ENCODE data around the gene PCDHGB4.
"Not testable (repeated sequence)": the region's sequence is repeated elsewhere in the genome, so short reads cannot be mapped to it uniquely, and the experiment has no call there.

PCDHGB4 gene

DNA sequence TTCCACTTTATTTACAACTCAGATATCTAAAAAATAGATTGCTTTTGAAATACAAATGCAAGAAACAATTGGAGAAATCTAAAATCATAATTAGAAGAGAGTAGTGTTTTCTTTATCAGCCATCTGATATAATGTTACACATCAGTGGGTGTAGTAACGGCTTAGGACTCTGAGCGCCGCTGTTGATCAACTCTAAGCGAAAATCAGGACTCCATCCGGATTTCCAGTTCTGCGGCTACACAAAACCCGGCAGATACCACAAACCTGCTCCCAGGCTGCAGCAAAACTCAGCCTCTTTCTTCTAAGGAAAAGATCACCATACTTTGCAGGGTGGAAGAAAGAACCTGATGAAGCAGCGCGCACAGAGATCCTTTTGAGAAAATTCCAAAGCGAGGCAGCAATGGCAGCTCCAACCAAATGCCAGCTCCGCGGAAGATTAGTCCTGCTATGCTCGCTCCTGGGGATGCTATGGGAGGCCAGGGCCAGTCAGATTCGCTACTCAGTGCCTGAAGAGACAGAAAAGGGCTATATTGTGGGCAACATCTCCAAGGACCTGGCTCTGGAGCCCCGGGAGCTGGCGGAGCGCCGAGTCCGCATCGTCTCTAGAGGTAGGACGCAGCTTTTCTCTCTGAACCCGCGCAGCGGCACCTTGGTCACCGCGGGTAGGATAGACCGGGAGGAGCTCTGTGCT lies 15.2 kb downstream of the PCDHGB4 start, which contains the start of gene PCDHGA9:
TSS of gene PCDHGA9 (plus strand) at position 226 of the 691 bp plus-strand sequence. CDS start at position 401, 175 bp downstream.
- no peak for DNase-seq

DNA sequence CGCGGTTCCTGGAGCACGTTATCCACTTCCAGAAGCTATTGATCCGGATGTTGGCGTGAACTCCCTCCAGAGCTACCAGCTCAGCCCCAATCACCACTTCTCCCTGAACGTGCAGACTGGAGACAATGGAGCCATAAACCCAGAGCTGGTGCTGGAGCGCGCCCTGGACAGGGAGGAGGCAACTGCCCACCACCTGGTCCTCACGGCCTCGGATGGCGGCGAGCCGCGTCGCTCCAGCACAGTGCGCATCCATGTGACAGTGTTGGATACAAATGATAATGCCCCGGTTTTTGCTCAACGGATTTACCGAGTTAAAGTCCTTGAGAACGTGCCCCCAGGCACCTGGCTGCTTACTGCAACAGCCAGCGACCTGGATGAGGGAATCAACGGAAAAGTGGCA lies 15.9 kb downstream of the PCDHGB4 start:
- DNase-seq = no peak

DNA sequence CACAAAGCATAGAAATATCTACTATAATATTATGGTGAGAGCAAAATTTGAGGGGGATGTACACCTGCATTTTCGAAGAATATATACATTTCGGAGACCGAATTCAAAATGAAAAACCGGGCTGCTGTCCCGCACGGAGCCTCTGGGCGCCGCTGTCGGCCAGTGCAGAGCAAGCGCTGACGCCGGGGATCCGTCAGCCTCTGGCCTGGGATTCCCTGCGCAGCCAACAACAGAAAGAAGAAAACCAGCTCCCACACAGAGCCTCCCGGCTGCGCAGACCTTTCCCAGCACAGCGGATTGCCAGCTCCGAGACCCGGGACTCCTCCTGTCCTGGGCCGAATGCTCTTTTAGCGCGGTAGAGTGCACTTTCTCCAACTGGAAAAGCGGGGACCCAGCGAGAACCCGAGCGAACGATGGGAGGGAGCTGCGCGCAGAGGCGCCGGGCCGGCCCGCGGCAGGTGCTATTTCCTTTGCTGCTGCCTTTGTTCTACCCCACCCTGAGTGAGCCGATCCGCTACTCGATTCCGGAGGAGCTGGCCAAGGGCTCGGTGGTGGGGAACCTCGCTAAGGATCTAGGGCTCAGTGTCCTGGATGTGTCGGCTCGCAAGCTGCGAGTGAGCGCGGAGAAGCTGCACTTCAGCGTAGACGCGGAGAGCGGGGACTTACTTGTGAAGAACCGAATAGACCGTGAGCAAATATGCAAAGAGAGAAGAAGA lies 20.4 kb downstream of the PCDHGB4 start, which contains the start of gene PCDHGB6:
TSS of gene PCDHGB6 (plus strand) at position 232 of the 716 bp plus-strand sequence. CDS start at position 414, 182 bp downstream.
- not testable (repeated sequence) for DNase-seq

DNA sequence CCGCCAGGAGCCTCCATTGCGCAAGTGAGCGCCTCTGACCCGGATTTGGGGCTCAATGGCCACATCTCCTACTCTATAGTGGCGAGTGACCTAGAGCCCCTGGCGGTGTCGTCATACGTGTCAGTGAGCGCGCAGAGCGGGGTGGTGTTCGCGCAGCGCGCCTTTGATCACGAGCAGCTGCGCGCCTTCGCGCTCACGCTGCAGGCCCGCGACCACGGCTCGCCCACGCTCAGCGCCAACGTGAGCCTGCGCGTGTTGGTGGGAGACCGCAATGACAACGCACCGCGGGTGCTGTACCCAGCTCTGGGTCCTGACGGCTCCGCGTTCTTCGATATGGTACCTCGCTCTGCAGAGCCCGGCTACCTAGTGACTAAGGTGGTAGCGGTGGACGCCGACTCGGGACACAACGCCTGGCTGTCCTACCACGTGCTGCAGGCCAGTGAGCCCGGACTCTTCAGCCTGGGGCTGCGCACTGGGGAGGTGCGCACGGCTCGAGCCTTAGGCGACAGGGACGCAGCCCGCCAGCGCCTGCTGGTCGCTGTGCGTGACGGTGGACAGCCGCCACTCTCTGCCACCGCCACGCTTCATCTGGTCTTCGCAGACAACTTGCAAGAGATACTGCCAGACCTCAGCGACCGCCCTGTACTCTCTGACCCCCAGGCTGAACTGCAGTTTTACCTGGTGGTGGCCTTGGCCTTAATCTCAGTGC lies 22.3 kb downstream of the PCDHGB4 start:
- no peak for DNase-seq

DNA sequence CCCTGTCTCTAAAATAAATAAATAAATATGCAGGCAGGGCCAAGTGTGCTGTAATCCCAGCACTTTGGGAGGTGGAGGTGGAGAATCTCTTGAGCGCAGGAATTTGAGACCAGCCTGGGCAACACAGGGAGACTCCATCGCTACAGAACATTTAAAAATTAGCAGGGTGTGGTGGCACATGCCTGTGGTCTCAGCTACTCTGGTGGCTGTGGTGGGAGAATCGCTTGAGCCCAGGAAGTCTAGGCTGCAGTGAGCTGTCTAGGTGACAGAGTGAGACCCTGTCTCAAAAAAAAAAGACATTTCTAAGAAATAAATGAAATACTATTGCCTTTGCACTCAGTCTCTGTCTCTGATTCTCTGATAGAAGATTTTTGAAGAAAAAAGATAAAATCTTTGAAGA lies 24.1 kb downstream of the PCDHGB4 start:
- no peak for DNase-seq

DNA sequence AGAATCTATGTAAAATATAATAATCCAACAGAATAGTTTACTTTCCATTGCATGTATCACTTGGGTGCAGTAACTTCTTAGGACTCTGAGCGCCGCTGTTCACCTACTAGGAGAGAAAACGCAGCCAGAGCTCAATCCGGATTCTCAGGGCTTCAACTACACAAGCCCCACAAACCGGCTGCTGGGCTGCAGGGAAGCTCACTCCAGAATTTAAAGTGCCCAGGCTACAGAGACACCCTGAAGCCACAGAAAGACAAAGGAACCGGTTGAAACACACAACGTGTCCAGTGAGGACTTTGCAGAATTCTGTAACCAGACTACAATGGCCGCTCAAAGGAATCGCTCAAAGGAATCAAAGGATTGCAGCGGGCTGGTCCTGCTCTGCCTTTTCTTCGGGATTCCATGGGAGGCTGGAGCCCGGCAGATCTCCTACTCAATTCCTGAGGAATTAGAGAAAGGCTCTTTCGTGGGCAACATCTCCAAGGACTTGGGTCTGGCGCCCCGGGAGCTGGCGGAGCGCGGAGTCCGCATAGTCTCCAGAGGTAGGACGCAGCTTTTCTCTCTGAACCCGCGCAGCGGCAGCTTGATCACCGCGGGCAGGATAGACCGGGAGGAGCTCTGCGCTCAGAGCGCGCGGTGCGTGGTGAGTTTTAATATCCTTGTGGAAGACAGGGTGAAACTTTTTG lies 25.5 kb downstream of the PCDHGB4 start, which contains the start of gene PCDHGA10:
TSS of gene PCDHGA10 (plus strand) at position 134 of the 686 bp plus-strand sequence. CDS start at position 323, 189 bp downstream.
- DNase-seq = no peak

DNA sequence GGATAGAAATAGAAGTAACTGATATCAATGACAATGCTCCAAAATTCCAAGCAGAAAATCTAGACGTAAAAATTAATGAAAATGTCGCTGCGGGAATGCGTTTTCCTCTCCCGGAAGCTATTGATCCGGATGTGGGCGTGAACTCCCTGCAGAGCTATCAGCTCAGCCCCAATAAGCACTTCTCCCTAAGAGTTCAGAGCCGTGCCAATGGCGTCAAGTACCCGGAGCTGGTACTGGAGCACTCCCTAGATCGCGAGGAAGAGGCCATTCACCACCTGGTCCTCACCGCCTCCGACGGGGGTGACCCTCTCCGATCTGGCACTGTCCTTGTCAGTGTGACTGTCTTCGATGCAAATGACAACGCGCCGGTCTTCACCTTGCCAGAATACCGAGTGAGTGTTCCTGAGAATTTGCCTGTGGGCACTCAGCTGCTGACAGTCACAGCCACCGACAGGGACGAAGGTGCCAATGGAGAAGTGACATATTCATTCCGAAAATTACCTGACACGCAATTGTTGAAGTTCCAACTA lies 26.1 kb downstream of the PCDHGB4 start:
- DNase-seq = no peak

DNA sequence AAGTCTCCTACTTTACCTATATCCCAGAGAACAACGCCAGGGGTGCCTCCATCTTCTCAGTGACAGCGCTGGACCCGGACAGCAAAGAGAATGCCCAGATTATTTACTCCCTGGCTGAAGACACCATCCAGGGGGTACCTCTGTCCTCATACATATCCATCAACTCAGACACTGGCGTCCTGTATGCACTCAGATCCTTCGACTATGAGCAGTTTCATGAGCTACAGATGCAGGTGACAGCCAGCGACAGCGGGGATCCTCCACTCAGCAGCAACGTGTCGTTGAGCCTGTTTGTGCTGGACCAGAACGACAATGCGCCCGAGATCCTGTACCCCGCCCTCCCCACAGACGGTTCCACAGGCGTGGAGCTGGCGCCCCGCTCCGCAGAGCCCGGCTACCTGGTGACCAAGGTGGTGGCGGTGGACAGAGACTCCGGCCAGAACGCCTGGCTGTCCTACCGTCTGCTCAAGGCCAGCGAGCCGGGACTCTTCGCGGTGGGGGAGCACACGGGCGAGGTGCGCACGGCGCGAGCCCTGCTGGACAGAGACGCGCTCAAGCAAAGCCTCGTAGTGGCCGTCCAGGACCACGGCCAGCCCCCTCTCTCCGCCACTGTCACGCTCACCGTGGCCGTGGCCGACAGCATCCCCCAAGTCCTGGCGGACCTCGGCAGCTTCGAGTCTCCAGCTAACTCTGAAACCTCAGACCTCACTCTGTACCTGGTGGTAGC lies 27.2 kb downstream of the PCDHGB4 start:
- not testable (repeated sequence) for DNase-seq

DNA sequence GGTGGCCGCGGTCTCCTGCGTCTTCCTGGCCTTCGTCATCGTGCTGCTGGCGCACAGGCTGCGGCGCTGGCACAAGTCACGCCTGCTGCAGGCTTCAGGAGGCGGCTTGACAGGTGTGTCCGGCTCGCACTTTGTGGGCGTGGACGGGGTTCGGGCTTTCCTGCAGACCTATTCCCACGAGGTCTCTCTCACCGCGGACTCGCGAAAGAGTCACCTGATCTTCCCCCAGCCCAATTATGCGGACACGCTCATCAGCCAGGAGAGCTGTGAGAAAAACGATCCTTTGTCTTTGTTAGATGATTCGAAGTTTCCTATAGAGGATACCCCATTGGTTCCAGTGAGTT lies 27.7 kb downstream of the PCDHGB4 start:
- DNase-seq = not testable (repeated sequence)

DNA sequence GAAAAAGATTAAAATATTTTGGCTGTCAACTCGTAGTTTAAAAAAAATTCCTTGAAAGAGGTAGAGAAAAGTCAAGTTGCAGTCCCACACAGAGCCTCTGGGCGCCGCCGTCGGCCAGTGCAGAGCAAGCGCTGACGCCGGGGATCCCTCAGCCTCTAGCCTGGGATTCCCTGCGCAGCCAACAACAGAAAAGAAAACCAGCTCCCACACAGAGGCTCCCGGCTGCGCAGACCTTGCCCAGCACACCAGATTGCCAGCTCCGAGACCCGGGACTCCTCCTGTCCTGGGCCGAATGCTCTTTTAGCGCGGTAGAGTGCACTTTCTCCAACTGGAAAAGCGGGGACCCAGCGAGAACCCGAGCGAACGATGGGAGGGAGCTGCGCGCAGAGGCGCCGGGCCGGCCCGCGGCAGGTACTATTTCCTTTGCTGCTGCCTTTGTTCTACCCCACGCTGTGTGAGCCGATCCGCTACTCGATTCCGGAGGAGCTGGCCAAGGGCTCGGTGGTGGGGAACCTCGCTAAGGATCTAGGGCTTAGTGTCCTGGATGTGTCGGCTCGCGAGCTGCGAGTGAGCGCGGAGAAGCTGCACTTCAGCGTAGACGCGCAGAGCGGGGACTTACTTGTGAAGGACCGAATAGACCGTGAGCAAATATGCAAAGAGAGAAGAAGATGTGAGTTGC lies 30.1 kb downstream of the PCDHGB4 start, which contains the start of gene PCDHGB7:
TSS of gene PCDHGB7 (plus strand) at position 184 of the 679 bp plus-strand sequence. CDS start at position 367, 183 bp downstream.
- DNase-seq = not testable (repeated sequence)

DNA sequence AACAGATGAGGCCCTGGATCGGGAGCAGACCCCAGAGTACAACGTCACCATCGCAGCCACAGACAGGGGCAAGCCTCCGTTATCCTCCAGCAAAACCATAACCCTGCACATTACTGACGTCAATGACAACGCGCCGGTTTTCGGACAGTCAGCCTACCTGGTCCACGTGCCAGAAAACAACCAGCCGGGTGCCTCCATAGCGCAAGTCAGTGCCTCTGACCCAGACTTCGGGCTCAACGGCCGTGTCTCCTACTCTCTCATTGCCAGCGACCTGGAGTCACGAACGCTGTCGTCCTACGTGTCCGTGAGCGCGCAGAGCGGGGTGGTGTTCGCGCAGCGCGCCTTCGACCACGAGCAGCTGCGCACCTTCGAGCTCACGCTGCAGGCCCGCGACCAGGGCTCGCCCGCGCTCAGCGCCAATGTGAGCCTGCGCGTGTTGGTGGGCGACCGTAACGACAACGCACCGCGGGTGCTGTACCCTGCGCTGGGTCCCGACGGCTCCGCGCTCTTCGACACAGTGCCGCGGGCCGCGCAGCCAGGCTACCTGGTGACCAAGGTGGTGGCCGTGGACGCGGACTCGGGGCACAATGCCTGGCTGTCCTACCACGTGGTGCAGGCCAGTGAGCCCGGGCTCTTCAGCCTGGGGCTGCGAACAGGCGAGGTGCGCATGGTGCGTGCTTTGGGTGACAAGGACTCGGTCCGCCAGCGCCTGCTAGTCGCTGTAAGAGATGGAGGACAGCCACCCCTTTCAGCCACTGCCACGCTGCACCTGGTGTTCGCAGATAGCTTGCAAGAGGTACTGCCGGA lies 31.8 kb downstream of the PCDHGB4 start:
- no peak for DNase-seq

DNA sequence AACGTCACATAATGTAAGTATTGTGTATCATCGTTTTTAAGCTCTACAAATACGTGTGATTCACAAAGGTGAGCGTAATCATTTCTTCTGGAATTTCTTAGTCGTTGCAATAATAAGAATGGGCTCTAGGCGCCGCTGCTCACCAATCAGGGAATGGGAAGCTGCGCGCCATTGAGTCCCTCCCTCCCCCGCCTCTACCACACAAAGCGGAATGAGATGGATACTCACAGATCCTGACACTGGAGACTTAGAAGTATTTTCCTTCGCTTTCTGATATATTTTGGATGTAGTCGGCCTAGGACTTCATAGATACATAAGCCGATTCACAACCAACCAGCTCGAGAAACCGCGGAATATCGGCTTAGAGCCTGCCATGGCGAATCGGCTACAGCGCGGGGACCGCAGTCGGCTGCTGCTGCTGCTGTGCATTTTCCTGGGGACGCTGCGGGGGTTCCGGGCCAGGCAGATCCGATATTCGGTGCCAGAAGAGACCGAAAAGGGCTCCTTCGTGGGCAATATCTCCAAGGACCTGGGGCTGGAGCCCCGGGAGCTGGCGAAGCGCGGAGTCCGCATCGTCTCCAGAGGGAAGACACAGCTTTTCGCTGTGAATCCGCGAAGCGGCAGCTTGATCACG lies 33.5 kb downstream of the PCDHGB4 start, which contains the start of gene PCDHGA11:
TSS of gene PCDHGA11 (plus strand) at position 197 of the 634 bp plus-strand sequence. CDS start at position 374, 177 bp downstream.
- DNase-seq = no peak

DNA sequence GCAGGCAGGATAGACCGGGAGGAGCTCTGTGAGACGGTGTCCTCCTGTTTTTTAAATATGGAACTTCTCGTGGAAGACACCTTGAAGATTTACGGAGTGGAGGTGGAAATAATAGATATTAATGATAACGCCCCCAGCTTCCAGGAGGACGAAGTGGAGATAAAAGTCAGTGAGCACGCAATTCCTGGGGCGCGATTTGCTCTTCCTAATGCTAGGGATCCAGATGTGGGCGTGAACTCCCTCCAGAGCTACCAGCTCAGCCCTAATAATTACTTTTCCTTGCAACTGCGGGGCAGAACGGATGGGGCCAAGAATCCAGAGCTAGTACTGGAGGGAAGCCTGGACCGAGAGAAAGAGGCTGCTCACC lies 34.0 kb downstream of the PCDHGB4 start:
- no peak for DNase-seq

DNA sequence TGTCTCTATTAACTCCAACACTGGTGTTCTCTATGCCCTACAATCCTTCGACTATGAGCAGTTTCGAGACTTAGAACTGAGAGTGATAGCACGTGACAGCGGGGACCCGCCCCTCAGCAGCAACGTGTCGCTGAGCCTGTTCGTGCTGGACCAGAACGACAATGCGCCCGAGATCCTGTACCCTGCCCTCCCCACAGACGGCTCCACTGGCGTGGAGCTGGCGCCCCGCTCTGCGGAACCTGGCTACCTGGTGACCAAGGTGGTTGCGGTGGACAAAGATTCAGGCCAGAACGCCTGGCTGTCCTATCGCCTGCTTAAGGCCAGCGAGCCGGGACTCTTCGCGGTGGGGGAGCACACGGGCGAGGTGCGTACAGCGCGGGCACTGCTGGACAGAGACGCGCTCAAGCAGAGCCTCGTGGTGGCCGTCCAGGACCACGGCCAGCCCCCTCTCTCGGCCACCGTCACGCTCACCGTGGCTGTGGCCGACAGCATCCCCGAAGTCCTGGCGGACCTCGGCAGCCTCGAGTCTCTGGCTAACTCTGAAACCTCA lies 35.3 kb downstream of the PCDHGB4 start:
- DNase-seq = no peak

DNA sequence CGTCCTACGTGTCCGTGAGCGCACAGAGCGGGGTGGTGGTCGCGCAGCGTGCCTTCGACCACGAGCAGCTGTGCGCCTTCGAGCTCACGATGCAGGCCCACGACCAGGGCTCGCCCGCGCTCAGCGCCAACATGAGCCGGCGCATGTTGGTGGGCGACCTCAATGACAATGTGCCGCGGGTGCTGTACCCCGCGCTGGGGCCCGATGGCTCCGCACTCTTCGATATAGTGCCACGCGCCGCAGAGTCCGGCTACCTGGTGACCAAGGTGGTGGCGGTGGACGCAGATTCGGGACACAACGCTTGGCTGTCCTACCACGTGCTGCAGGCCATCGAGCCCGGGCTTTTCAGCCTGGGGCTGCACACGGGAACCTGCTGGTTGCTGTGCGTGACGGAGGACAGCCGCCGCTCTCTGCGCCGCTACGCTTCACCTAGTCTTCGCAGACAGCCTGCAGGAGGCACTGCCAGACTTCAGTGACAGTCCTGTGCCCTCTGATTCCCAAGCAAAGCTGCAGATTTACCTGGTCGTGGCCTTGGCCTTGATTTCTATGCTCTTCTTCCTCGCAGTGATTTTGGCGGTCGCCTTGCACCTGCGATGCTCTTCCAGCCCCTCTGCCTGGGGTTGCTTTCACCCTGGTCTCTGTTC lies 40.4 kb downstream of the PCDHGB4 start:
- DNase-seq = no peak

DNA sequence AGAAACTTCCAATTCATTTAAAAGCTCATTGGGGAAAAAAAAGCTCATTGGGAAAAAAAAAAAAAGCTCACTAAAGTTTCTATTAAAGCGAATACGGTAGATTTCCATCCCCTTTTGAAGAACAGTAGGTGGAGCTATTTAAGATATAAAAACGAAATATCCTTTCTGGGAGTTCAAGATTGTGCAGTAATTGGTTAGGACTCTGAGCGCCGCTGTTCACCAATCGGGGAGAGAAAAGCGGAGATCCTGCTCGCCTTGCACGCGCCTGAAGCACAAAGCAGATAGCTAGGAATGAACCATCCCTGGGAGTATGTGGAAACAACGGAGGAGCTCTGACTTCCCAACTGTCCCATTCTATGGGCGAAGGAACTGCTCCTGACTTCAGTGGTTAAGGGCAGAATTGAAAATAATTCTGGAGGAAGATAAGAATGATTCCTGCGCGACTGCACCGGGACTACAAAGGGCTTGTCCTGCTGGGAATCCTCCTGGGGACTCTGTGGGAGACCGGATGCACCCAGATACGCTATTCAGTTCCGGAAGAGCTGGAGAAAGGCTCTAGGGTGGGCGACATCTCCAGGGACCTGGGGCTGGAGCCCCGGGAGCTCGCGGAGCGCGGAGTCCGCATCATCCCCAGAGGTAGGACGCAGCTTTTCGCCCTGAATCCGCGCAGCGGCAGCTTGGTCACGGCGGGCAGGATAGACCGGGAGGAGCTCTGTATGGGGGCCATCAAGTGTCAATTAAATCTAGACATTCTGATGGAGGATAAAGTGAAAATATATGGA lies 43.0 kb downstream of the PCDHGB4 start, which contains the start of gene PCDHGA12:
TSS of gene PCDHGA12 (plus strand) at position 176 of the 782 bp plus-strand sequence. CDS start at position 429, 253 bp downstream.
- no peak for DNase-seq

DNA sequence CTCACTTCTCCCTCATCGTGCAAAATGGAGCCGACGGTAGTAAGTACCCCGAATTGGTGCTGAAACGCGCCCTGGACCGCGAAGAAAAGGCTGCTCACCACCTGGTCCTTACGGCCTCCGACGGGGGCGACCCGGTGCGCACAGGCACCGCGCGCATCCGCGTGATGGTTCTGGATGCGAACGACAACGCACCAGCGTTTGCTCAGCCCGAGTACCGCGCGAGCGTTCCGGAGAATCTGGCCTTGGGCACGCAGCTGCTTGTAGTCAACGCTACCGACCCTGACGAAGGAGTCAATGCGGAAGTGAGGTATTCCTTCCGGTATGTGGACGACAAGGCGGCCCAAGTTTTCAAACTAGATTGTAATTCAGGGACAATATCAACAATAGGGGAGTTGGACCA lies 43.8 kb downstream of the PCDHGB4 start:
- DNase-seq = no peak

DNA sequence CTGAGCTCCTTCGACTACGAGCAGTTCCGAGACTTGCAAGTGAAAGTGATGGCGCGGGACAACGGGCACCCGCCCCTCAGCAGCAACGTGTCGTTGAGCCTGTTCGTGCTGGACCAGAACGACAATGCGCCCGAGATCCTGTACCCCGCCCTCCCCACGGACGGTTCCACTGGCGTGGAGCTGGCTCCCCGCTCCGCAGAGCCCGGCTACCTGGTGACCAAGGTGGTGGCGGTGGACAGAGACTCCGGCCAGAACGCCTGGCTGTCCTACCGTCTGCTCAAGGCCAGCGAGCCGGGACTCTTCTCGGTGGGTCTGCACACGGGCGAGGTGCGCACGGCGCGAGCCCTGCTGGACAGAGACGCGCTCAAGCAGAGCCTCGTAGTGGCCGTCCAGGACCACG lies 44.8 kb downstream of the PCDHGB4 start:
- not testable (repeated sequence) for DNase-seq

Measured in COR-L47 (cell line).